Liver (tissue), 9 donors: ENCODE data around the gene BAHCC1. TPM values are rescaled to one million over a fixed set of nuclear protein-coding genes. Genes with fewer than 3 reads are reported as not detected.

Experiments
- DNase-seq: peaks from one replicate; pipeline ENCODE4 v3.0.0-alpha.2; 2017; ENCODE audit warnings: low spot score
- H3K27ac ChIP-seq, 2 donors: one replicate each; pipeline ENCODE4 v1.7.0; 2013; ENCODE audit warnings: inconsistent platforms in 2 of 2, low read length in 2 of 2, control low read depth in 1 of 2, low read depth in 1 of 2, mild to moderate bottlenecking in 1 of 2
- H3K27me3 ChIP-seq, 4 donors: one replicate each; pipeline versions ENCODE4 v1.6.1 to v1.7.0; 2013; ENCODE audit warnings: low read length in 3 of 4, inconsistent platforms in 1 of 4, mild to moderate bottlenecking in 1 of 4, moderate library complexity in 1 of 4; ENCODE audit not compliant: control insufficient read depth in 4 of 4, insufficient read depth in 4 of 4
- H3K36me3 ChIP-seq, 4 donors: one replicate each; pipeline versions ENCODE4 v1.6.1 to v1.7.0; 2013; ENCODE audit warnings: low read length in 3 of 4, mild to moderate bottlenecking in 3 of 4, low read depth in 1 of 4, moderate library complexity in 1 of 4; ENCODE audit not compliant: control insufficient read depth in 4 of 4, insufficient read depth in 3 of 4
- H3K4me1 ChIP-seq, 4 donors: one replicate each; pipeline versions ENCODE4 v1.6.1 to v1.7.0; 2013; ENCODE audit warnings: low read length in 3 of 4, mild to moderate bottlenecking in 3 of 4, moderate library complexity in 1 of 4; ENCODE audit not compliant: control insufficient read depth in 4 of 4, insufficient read depth in 4 of 4
- H3K4me3 ChIP-seq, 3 donors: one replicate each; pipeline versions ENCODE4 v1.6.1 to v1.7.0; 2013; ENCODE audit warnings: low read length in 3 of 3, control low read depth in 1 of 3, low read depth in 1 of 3, mild to moderate bottlenecking in 1 of 3
- H3K9ac ChIP-seq, 2 donors: one replicate each; pipeline ENCODE4 v1.7.0; 2013; ENCODE audit warnings: low read length in 2 of 2, mild to moderate bottlenecking in 2 of 2, moderate library complexity in 2 of 2, control low read depth in 1 of 2, low read depth in 1 of 2
- H3K9me3 ChIP-seq, 4 donors: one replicate each; pipeline versions ENCODE4 v1.6.1 to v1.7.0; 2013; ENCODE audit warnings: low read length in 3 of 4; ENCODE audit not compliant: control insufficient read depth in 4 of 4
- EGR1 ChIP-seq, 2 donors: IDR thresholded peaks; 2 replicates each; pipeline ENCODE4 v1.6.1; 2016 to 2018; ENCODE audit warnings: antibody characterized with exemption in 2 of 2, low read depth in 2 of 2
- FOXA1 ChIP-seq: IDR thresholded peaks from 2 replicates; pipeline ENCODE4 v1.6.1; 2016; ENCODE audit warnings: antibody characterized with exemption
- FOXA2 ChIP-seq: IDR thresholded peaks from 2 replicates; pipeline ENCODE4 v1.6.1; 2016; ENCODE audit warnings: antibody characterized with exemption
- GABPA ChIP-seq, 2 donors: IDR thresholded peaks in 1 of 2; conservative IDR thresholded peaks in 1 of 2; 2 replicates each; pipeline ENCODE4 v1.6.1; 2016; ENCODE audit warnings: antibody characterized with exemption in 2 of 2, mild to moderate bottlenecking in 1 of 2, moderate library complexity in 1 of 2
- HNF4A ChIP-seq, 2 donors: conservative IDR thresholded peaks; 2 replicates each; pipeline ENCODE4 v1.6.1; 2016; ENCODE audit warnings: antibody characterized with exemption in 2 of 2, mild to moderate bottlenecking in 2 of 2
- HNF4G ChIP-seq: IDR thresholded peaks from 2 replicates; pipeline ENCODE4 v1.6.1; 2016; ENCODE audit warnings: antibody characterized with exemption
- JUND ChIP-seq, 2 donors: IDR thresholded peaks; 2 replicates each; pipeline ENCODE4 v1.6.1; 2016; ENCODE audit warnings: antibody characterized with exemption in 2 of 2
- NR2F2 ChIP-seq: IDR thresholded peaks from 2 replicates; pipeline ENCODE4 v1.6.1; 2016; ENCODE audit warnings: antibody characterized with exemption
- RAD21 ChIP-seq, 2 donors: IDR thresholded peaks; 2 replicates each; pipeline ENCODE4 v1.6.1; 2016; ENCODE audit warnings: antibody characterized with exemption in 2 of 2, mild to moderate bottlenecking in 2 of 2
- RXRA ChIP-seq, 2 donors: IDR thresholded peaks; 2 replicates each; pipeline ENCODE4 v1.6.1; 2017 to 2018; ENCODE audit warnings: antibody characterized with exemption in 2 of 2, mild to moderate bottlenecking in 1 of 2
- SP1 ChIP-seq: IDR thresholded peaks from 2 replicates; pipeline ENCODE4 v1.6.1; 2018; ENCODE audit warnings: antibody characterized with exemption, mild to moderate bottlenecking
- TAF1 ChIP-seq: conservative IDR thresholded peaks from 2 replicates; pipeline ENCODE4 v1.6.1; 2016; ENCODE audit warnings: antibody characterized with exemption, mild to moderate bottlenecking
- YY1 ChIP-seq: IDR thresholded peaks from 2 replicates; pipeline ENCODE4 v1.6.1; 2016; ENCODE audit warnings: antibody characterized with exemption, mild to moderate bottlenecking
- WGBS: extraction: QIAGEN DNeasy Blood & Tissue Kit; methylation state at CpG from one replicate; pipeline ENCODE4 v1.1.7; 2013; 5-methylcytosine and 5-hydroxymethylcytosine counted together
- polyA plus RNA-seq, 2 donors: library from polyadenylated mRNA; stranded (reverse) in 1 of 2; unstranded in 1 of 2; fragments of 200-250 nt in 1 of 2; fragments of >200 nt in 1 of 2; fragmentation: Nextera tagmentation in 1 of 2; extraction: Ambion mirVana in 1 of 2; gene quantifications; one replicate each; pipeline versions ENCODE4 v1.2.1 to v1.2.3, GENCODE V29; 2013 to 2015
- total RNA-seq, 2 donors: library from RNA; depleted of rRNA; stranded (reverse); fragments of >200 nt; gene quantifications; one replicate each; pipeline ENCODE4 v1.2.3, GENCODE V29; 2014
- TF ChIP-seq, protein P1 (sequence below): IDR thresholded peaks from 2 replicates; pipeline ENCODE4 v1.6.1; 2016; ENCODE audit warnings: antibody characterized with exemption, mild to moderate bottlenecking
- TF ChIP-seq, protein P2 (sequence below): IDR thresholded peaks from 2 replicates; pipeline ENCODE4 v1.6.1; 2016; ENCODE audit warnings: antibody characterized with exemption
- TF ChIP-seq, protein P3 (sequence below): fragments of 150-350 bp; IDR thresholded peaks from 2 replicates; pipeline ENCODE4 v1.5.1; 2017; ENCODE audit warnings: improper control_type of control experiment, low read depth, low read length; ENCODE audit not compliant: missing input control
- TF ChIP-seq, protein P4 (sequence below): IDR thresholded peaks from 2 replicates; pipeline ENCODE4 v1.6.1; 2016; ENCODE audit warnings: antibody characterized with exemption
- TF ChIP-seq, protein P5 (sequence below): IDR thresholded peaks from 2 replicates; pipeline ENCODE4 v1.6.1; 2016; ENCODE audit warnings: antibody characterized with exemption
- donor health status: healthy.
- donor health status: healthy.
- donor health status: healthy.
- donor health status: healthy.
- donor health status: healthy.

BAHCC1 gene
- total and polyA plus RNA-seq, 4 donors = 0.76 to 3.9 (median 2.5) TPM

GRCh38 chr17:81489998-81490992 is 95.0 kb downstream of the BAHCC1 start:
- Histone ChIP-seq H3K9me3 (no peaks in the 10 kb centered on the region), H3K9ac (no peak overlapping the region), H3K4me3 (no peak overlapping the region), H3K4me1 (peaks cover 3 to 8% (median 5%) of the 10 kb centered on the region in 4 donors), H3K27me3 (no peaks in the 10 kb centered on the region), H3K36me3 (no peaks in the 10 kb centered on the region), H3K27ac (no peak overlapping the region)
- 55% methylated on average over 14 of the region's 14 CpGs for WGBS
- TF ChIP-seq GABPA (IDR thresholded peaks at IDR 0.05 in 1 of 2, conservative IDR thresholded peaks at IDR 0.05 in 1 of 2) = no peak
- no peak for TF ChIP-seq HNF4A (conservative IDR thresholded peaks at IDR 0.05)
- TF ChIP-seq NR2F2 = no peak
- TF ChIP-seq, protein P1, sequence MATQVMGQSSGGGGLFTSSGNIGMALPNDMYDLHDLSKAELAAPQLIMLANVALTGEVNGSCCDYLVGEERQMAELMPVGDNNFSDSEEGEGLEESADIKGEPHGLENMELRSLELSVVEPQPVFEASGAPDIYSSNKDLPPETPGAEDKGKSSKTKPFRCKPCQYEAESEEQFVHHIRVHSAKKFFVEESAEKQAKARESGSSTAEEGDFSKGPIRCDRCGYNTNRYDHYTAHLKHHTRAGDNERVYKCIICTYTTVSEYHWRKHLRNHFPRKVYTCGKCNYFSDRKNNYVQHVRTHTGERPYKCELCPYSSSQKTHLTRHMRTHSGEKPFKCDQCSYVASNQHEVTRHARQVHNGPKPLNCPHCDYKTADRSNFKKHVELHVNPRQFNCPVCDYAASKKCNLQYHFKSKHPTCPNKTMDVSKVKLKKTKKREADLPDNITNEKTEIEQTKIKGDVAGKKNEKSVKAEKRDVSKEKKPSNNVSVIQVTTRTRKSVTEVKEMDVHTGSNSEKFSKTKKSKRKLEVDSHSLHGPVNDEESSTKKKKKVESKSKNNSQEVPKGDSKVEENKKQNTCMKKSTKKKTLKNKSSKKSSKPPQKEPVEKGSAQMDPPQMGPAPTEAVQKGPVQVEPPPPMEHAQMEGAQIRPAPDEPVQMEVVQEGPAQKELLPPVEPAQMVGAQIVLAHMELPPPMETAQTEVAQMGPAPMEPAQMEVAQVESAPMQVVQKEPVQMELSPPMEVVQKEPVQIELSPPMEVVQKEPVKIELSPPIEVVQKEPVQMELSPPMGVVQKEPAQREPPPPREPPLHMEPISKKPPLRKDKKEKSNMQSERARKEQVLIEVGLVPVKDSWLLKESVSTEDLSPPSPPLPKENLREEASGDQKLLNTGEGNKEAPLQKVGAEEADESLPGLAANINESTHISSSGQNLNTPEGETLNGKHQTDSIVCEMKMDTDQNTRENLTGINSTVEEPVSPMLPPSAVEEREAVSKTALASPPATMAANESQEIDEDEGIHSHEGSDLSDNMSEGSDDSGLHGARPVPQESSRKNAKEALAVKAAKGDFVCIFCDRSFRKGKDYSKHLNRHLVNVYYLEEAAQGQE = no peak
- TF ChIP-seq, protein P2, sequence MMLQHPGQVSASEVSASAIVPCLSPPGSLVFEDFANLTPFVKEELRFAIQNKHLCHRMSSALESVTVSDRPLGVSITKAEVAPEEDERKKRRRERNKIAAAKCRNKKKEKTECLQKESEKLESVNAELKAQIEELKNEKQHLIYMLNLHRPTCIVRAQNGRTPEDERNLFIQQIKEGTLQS = no peak
- TF ChIP-seq, protein P3, sequence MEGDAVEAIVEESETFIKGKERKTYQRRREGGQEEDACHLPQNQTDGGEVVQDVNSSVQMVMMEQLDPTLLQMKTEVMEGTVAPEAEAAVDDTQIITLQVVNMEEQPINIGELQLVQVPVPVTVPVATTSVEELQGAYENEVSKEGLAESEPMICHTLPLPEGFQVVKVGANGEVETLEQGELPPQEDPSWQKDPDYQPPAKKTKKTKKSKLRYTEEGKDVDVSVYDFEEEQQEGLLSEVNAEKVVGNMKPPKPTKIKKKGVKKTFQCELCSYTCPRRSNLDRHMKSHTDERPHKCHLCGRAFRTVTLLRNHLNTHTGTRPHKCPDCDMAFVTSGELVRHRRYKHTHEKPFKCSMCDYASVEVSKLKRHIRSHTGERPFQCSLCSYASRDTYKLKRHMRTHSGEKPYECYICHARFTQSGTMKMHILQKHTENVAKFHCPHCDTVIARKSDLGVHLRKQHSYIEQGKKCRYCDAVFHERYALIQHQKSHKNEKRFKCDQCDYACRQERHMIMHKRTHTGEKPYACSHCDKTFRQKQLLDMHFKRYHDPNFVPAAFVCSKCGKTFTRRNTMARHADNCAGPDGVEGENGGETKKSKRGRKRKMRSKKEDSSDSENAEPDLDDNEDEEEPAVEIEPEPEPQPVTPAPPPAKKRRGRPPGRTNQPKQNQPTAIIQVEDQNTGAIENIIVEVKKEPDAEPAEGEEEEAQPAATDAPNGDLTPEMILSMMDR = no peak
- no peak for TF ChIP-seq YY1
- TF ChIP-seq RXRA (IDR thresholded peaks at IDR 0.05) = no peak
- no peak for TF ChIP-seq FOXA2
- TF ChIP-seq TAF1 = no peak
- TF ChIP-seq, protein P4, sequence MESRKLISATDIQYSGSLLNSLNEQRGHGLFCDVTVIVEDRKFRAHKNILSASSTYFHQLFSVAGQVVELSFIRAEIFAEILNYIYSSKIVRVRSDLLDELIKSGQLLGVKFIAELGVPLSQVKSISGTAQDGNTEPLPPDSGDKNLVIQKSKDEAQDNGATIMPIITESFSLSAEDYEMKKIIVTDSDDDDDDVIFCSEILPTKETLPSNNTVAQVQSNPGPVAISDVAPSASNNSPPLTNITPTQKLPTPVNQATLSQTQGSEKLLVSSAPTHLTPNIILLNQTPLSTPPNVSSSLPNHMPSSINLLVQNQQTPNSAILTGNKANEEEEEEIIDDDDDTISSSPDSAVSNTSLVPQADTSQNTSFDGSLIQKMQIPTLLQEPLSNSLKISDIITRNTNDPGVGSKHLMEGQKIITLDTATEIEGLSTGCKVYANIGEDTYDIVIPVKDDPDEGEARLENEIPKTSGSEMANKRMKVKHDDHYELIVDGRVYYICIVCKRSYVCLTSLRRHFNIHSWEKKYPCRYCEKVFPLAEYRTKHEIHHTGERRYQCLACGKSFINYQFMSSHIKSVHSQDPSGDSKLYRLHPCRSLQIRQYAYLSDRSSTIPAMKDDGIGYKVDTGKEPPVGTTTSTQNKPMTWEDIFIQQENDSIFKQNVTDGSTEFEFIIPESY = no peak
- TF ChIP-seq HNF4G = no peak
- TF ChIP-seq SP1 = no peak
- TF ChIP-seq, protein P5, sequence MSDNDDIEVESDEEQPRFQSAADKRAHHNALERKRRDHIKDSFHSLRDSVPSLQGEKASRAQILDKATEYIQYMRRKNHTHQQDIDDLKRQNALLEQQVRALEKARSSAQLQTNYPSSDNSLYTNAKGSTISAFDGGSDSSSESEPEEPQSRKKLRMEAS = no peak
- no peak for TF ChIP-seq JUND (IDR thresholded peaks at IDR 0.05)
- no peak for TF ChIP-seq FOXA1
- TF ChIP-seq EGR1 (IDR thresholded peaks at IDR 0.05; ENCODE audit: low read depth in 2 of 2) = no peak
- no peak for TF ChIP-seq RAD21 (IDR thresholded peaks at IDR 0.05)
- DNase-seq = no peak
